ENCODE results near the gene SORL1.

SORL1 gene

DNA sequence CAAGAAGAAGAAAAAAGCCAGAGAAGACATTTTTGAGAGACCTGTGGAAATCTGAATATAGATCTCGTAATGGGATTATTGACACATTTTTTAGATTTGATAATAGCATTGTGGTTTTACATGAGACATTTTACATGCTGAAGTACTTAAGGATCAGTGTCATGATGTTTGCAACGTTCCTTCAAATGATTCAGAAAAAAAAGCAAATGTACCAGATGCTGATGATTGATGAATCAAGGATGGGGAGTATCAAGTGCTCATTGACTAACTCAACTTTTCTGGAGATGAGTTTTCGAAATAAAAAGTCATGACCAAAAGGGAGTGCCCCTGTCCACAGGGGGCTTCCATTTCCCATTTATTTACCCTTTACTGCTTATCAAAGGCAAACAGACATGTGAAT lies 207.7 kb downstream of the SORL1 start:
- no peak for DNase-seq

DNA sequence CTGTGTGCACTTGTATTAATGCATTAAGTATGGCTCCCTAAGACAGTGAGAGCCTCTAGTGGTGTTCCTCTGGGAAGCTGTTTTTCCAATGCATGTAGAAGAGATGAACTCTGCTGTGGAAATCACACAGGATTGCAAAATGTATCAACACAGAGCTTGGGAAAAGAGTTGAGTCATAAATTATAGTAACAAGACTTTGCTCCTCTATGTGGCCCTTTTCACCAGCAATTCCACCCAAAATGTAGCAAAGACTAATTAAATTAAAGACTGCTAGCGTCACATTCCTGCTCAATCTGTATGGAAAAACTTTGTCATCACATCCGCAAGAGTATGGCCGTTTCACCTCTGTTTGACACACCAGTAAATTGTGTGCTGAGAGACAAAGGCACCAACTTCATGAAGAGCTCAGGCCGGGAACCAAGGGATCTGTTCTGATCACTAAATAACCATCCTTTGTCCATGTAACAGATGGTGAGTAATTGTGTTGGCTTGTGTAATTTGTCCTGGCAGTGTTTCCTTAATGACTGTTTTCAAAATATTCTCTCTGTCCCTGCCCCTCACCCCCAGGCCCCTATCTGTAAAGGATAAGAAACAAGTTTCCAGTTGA lies 209.9 kb downstream of the SORL1 start:
- no peak for DNase-seq

DNA sequence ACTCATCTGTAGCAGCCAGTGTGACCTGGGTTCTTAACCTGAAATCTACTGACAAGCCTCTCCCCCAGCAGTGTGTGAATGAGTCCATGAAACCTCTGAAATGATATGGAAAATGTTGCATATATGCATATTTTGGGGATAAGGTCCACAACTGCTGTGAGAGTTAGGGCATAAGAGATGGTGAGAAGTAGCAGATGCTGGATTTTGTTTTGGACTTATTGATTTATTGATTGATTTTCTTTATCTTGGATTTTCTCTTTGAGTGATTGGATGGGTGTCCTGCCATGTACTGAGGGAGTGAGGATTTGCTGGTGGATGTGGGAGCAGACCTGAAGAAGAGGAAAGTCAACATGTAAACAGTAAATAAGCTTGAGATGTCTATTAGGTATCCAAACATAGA lies 212.0 kb downstream of the SORL1 start:
- DNase-seq, result no peak

DNA sequence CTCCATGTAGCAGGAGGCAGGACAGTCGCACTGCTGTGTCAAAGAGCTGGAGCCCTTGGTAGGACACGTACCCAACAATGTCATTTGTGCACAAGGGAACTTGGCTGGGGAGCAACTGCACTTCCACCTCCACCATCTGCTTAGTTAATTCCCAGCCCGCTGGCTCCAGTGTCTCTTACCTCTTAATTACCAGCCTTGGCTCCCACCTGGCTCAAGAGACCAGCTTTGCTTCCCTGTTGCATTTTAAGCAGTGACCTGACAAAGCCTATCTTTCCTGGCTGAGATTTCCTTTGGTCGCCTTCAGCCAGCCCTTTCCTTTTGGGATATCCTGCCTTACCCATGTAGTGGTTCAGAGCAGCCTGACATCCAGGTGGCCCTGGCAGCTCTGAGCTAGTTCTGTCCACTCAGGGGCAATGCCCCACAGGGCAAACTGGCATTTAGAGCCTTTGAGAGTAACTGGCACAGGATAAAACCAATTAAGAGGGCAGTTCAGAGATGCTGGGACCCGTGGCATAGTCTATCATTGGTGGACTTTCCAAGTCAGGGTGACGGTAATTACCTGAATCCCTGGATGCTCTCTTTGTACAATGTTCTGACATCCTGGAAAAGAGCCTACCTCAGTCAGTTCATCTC lies 213.2 kb downstream of the SORL1 start:
- no peak for DNase-seq

DNA sequence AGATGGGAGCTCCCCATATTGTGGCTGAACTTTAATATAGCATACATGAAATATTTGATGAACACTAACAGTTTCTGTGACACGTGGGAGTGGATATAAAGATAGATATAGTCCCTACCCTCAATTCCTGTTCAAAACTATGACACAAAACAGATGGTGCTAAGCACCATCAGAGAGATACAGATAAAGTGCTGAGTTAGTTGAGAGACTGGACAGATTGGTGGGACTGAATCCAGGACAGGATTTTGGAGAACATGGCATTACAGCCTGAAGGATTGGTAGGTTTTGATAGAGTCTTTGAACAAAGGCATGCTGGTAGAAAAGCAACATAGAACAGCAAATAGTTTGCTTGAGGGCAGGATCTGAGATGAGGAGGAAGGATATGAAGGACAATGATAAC lies 215.7 kb downstream of the SORL1 start:
- no peak for DNase-seq

DNA sequence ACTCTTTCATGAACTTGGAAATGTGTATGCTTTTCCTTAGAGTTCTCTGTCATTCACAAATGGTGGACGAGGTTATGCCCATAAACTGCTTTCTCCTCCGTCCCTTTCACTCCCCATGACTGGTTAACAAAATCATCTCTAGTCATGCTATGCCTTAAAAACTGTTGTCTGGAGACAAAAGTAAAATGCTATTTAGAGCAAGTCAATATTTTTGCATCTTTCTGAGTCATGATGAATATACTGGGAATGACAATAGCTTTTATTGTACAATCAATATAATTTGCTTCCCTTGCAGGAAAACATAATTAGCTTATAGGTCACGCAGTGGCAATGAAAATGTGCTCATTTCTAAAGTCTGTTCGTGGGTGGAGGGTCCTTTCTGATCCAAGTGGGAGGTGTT lies 217.3 kb downstream of the SORL1 start:
- no peak for DNase-seq

DNA sequence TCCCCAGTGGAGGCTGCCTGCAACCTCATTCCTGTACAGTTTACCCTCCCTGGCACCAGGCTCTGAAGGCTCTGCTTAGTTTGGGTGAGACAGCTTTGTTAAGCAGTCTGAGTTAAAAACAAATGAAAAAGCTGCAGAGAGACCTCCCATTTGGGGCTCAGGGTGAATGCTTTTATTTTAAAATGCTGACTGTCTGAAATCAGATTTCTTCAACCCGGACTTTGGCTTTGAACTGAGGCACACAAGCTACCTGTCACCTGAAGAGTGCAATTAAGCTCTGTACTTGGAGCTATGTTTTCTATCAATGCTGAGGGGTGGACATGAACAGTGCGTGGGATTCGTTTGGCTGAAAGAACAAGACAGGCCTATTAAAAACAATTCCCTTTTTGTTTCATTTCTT lies 218.2 kb downstream of the SORL1 start:
- no peak for DNase-seq

DNA sequence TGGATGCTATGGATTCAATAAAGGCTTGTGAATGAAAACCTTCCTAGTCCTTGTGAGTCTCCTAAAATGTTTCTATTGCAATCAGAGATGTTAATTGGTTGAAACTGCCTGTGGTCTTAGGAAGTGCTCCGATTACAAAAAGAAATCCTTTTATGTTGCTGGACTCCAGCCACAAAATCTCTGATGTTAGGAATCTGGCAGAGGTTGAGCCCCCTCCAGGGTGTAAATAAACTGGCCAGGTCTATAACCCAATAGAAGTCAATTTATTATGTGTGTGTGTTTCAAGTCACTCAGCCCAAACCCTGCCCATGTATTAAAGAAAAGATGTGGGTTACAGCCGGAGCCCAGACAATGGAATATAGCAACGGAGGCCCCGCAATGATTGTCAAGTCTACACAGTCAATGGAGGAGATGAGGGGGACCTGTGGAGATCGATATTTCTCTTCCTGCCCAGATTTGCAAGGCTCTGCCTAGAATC lies 218.7 kb downstream of the SORL1 start:
- DNase-seq, result no peak

DNA sequence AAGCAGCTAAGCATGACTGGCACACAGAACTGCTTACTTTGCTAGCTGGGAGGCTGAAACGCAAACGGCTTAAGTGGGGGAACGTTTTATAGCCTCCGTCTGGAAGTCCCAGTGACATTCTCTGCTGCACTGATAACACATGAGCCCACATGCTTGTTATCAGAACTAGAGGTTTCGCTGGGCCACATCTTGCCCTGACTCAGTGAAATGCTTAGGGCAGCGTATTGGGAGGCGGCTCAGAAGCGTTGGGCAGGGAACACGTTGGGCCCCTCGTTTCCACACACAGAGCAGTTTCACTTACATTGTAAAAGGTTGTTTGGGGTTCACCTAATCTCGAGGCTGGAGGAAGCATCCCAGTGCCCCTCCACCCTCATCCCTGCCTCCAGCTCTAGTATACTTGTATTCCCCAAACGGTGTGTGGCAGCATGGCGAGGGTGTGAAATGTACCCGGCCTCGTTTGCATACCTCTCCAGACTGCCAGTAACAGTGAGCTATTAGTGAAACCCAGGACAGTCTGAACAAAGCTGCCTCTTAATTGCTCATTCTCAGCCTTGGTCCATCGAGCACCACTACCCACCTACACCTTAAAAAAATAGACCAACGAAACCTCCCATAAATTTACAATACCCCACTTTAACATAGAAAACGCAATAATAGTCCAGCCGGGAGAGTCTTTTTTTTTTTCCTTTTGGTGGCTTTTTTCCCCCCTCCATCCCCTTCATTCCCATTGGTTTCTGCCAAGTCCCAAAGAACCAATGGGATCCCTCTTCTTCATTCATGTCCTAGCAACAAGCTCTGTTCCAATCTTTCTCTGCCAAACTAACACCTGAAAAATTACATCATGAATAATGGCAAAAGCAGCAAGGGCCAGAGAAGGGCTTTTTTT lies 219.4 kb downstream of the SORL1 start:
- no peak for DNase-seq

DNA sequence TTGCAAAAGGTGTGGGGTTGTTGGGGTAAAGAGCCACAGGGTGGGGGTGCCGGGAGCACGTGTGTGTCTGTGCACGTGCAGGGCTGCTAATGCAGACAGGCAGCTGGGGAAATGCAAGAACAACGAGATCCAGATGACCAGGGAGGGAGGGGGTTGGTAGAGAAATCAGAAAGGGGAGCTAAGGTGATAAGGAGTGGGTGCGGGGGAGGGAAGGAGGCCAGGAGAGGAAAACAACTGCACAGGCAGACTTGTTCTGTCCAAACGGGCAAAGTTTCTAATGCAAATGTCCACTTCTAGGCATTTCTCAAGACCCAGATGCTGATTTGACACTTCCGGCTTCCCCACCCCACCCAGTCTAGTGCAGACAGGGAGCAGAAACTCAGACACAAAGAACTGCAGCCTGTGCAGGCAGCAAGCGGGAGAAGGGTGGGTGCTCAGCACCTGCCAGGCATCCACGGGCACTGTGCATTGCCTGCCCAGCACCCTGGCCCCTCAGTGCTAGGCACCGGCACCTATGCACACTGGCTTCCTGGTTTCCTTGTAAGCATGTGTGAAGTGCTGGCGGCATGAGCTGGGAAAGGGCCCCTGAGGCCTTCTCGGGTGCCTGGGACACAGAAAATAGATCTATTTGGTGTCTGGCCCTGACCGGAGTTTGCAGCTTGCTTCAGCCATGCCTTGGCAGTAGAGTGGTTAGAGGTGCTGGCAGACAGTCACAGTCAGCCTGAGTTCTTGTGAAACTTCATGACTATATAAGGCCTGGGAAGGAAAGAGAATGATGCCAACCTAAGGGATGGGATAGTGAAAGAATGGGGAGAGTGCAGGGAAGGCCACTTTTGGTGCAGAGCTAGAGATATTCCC lies 220.7 kb downstream of the SORL1 start:
- no peak for DNase-seq

DNA sequence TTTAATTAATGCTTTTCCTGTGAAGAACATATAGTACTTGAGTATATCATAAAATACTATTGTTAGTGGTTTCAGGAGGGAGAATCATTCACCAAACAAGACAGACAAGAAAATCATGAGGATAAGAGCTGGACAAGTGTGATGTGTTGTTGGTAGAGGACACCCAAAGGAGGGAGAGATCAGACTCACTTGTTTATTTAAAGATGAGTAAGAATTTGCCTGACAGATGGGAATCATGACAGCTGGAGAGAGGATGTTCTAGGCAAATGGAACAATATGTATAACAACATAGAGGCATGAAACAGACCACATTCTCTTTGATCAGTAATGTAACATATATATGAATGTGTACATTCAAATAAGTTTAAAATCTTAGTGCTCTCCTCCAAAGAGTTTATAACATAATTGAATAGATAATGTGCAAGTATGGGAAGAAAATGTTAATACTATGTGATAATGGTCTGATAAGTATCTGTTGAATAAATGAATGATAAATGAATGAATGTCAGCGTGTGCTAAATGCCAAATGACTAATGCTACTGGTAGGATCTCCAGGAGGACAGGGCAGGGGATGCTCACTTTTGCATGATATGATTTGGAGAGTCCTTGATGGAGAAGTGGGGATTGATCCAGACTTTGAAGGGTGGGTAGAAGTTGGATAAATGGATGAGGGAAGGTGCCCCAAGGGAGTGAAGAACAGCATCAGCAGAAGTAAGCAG lies 229.6 kb downstream of the SORL1 start:
- DNase-seq, result no peak
